Brain microvascular endothelial cell (primary cell): ENCODE measurements around the gene CRACR2A.

Experiments used
- DNase-seq: peaks from one replicate; pipeline ENCODE4 v3.0.0-alpha.2; 2020
- H3K27ac ChIP-seq: fragments of 250-450 bp; sonication (Bioruptor Pico); 2 replicates; pipeline ENCODE4 v1.5.1; 2020; ENCODE audit warnings: mild to moderate bottlenecking, moderate library complexity
- H3K27me3 ChIP-seq: fragments of 250-450 bp; sonication (Bioruptor Pico); replicated peaks from 2 replicates; pipeline ENCODE4 v1.5.1; 2020; ENCODE audit warnings: mild to moderate bottlenecking
- H3K36me3 ChIP-seq: fragments of 250-450 bp; sonication (Bioruptor Pico); replicated peaks from 2 replicates; pipeline ENCODE4 v1.5.1; 2020; ENCODE audit warnings: mild to moderate bottlenecking
- H3K4me3 ChIP-seq: 2 replicates; pipeline ENCODE4 v1.5.1; 2011; ENCODE audit warnings: low read depth, mild to moderate bottlenecking, control low read depth, low read length, moderate library complexity
- CTCF ChIP-seq: IDR thresholded peaks from 2 replicates; pipeline ENCODE4 v1.5.1; 2011; ENCODE audit warnings: low read depth, mild to moderate bottlenecking, moderate library complexity, low read length, control low read depth, inconsistent platforms; ENCODE audit errors: missing control alignments
- in situ Hi-C: cut with HindIII; loops from 2 replicates; pipeline ENCODE4 v1.10.0; 2017; ENCODE audit warnings: low sequenced_read_pairs, low pct_ligation_motif_present

The CRACR2A gene

GRCh38 chr12:3679831-3680230 is 73.1 kb downstream of the CRACR2A start:
- Histone ChIP-seq H3K27ac (no peak overlapping the region), H3K4me3 (no peak overlapping the region), H3K36me3 (peaks cover 3% of the 10 kb centered on the region), H3K27me3 (no peaks in the 10 kb centered on the region)
- no peak for TF ChIP-seq CTCF
- no peak for DNase-seq
- in situ Hi-C loops: no loop called here

DNA sequence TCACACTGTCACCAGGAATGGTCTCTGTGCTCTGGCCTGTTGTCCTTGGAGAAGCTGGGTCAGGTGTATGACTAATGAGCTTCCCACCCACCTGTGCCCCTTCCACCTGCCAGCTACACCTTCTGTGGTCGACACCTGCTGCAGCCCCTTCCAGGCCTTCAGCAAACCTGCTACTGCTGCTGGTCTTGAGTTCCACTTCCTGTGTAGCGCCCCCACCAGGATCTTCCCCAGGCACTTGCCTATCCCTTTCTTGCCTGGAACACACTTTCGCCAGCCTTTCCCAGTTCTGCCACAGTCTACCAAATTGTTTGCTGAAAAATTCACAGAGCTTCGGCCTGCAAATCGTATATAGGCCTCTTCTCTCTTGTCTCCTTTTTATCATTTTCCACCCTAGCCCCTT is 75.3 kb downstream of the CRACR2A start:
- no peak overlapping the region for H3K27ac ChIP-seq
- no peaks in the 10 kb centered on the region for H3K27me3 ChIP-seq
- TF ChIP-seq CTCF: peak; percentile 3
- no peak overlapping the region for H3K4me3 ChIP-seq
- in situ Hi-C loops: no loop called here
- DNase-seq: no peak
- peaks cover 12% of the 10 kb centered on the region for H3K36me3 ChIP-seq

GRCh38 chr12:3673981-3674708 is 78.8 kb downstream of the CRACR2A start:
- Histone ChIP-seq H3K27me3 (no peaks in the 10 kb centered on the region), H3K4me3 (no peak overlapping the region), H3K27ac (no peak overlapping the region), H3K36me3 (peaks cover 12% of the 10 kb centered on the region)
- DNase-seq: no peak
- in situ Hi-C loops: no loop called here
- no peak for TF ChIP-seq CTCF

DNA sequence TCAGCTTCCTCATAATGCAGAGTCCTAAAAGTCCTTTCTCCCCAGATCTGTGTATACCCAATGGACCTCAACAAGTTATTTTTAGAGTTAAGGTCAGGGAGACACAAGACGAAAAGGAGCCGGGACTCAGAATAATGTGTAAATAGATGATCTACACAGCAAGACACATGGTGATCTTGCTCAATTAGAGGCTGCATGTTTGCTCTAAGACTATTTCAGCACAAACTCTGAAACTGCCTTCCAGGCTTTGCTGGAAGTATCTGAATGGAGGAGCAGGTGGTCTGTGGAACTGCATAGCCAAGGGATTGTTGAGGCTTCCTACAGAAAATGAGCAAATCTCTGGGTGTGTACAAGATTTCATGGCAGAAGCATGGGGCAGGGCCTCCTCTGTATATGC is 80.8 kb downstream of the CRACR2A start:
- Histone ChIP-seq H3K27ac (no peak overlapping the region), H3K36me3 (peaks cover 9% of the 10 kb centered on the region), H3K27me3 (no peaks in the 10 kb centered on the region), H3K4me3 (no peak overlapping the region)
- TF ChIP-seq CTCF: no peak
- DNase-seq: no peak
- in situ Hi-C loops: no loop called here

DNA sequence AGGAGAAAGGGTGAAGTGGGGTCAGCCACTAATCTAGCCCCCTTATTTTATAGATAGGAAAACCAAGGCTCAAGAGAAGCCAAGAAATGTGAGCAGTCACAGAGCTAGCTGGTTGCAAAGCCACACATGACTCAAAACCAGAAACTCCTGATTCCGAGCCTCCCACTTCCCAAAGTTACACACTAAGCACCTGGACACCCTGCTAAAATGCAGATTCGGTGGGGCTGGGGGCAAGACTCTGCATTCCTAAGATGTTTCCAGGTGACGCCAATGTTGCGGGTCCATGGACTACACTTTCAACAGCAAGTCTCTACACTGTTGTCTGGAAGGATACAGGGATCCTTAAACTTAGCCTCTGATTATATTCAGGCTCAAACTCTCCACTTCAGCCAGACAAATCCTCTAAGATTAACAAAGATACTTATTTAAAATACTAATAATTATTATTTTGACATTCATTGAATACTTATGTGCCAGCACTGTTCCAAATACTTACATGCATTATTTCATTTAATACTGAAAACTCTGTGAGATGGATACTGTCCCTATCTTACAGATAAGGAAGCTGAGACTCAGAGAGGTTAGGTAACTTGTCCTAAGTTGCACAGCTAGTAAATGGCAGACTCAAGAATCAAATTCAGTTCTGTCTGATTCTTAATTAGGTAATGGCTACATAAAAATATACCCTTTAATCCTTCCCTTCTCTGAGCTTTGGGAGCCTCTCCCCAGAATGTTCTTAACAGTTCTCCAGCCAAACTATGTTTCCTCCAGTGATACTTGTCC is 81.4 kb downstream of the CRACR2A start:
- H3K27me3 ChIP-seq: no peaks in the 10 kb centered on the region
- no peak for TF ChIP-seq CTCF
- peaks cover 9% of the 10 kb centered on the region for H3K36me3 ChIP-seq
- no peak for DNase-seq
- H3K4me3 ChIP-seq: no peak overlapping the region
- no peak overlapping the region for H3K27ac ChIP-seq
- in situ Hi-C loops: no loop called here
